KMS-11 (cell line): ENCODE data around the gene HPN.

ENCODE experiments used
- H2AFZ ChIP-seq: fragments of 200-600 bp; sonication (generic); 2 replicates; pipeline ENCODE4 v1.6.1; 2016; ENCODE audit warnings: antibody characterized with exemption, mixed run types, low read depth
- H3K27ac ChIP-seq: fragments of 200-600 bp; sonication (generic); 2 replicates; pipeline ENCODE4 v1.6.1; 2016; ENCODE audit warnings: mild to moderate bottlenecking, mixed run types
- H3K27me3 ChIP-seq: fragments of 200-600 bp; sonication (generic); 2 replicates; pipeline ENCODE4 v1.6.1; 2017; ENCODE audit warnings: mild to moderate bottlenecking, low read depth, mixed run types, moderate library complexity; ENCODE audit not compliant: insufficient read depth
- H3K36me3 ChIP-seq: fragments of 200-600 bp; sonication (generic); 2 replicates; pipeline ENCODE4 v1.6.1; 2017; ENCODE audit warnings: mild to moderate bottlenecking, mixed run types; ENCODE audit not compliant: insufficient read depth
- H3K4me1 ChIP-seq: fragments of 200-600 bp; sonication (generic); 2 replicates; pipeline ENCODE4 v1.6.1; 2016; ENCODE audit warnings: mild to moderate bottlenecking, low read depth, mixed run types; ENCODE audit not compliant: poor library complexity, severe bottlenecking
- H3K4me2 ChIP-seq: fragments of 200-600 bp; sonication (generic); 2 replicates; pipeline ENCODE4 v1.7.0; 2016; ENCODE audit warnings: mild to moderate bottlenecking, mixed run types
- H3K4me3 ChIP-seq: fragments of 200-600 bp; sonication (generic); IDR thresholded peaks from 2 replicates; pipeline ENCODE4 v1.6.1; 2017; ENCODE audit warnings: low read depth, low read length, mixed read lengths; ENCODE audit not compliant: insufficient read depth
- H3K79me2 ChIP-seq: fragments of 200-600 bp; sonication (generic); 2 replicates; pipeline ENCODE4 v1.6.1; 2016; ENCODE audit warnings: low read depth, mixed run types; ENCODE audit not compliant: insufficient read depth
- H3K9ac ChIP-seq: fragments of 200-600 bp; sonication (generic); 2 replicates; pipeline ENCODE4 v1.6.1; 2016; ENCODE audit warnings: mild to moderate bottlenecking, mixed run types
- H4K20me1 ChIP-seq: fragments of 200-600 bp; sonication (generic); 2 replicates; pipeline ENCODE4 v1.6.1; 2016; ENCODE audit warnings: mild to moderate bottlenecking, mixed run types; ENCODE audit not compliant: insufficient read depth
- TF ChIP-seq, protein P1 (sequence below): fragments of 200-600 bp; sonication (generic); conservative IDR thresholded peaks from 2 replicates; pipeline ENCODE4 v1.6.1; 2017; ENCODE audit warnings: low read depth, mild to moderate bottlenecking, antibody characterized with exemption, low read length, moderate library complexity, mixed read lengths

The HPN gene

GRCh38 chr19:35090506-35091214, 49.1 kb downstream of the HPN start:
- no peak overlapping the region for H3K9ac ChIP-seq
- no peak overlapping the region for H2AFZ ChIP-seq

GRCh38 chr19:35093430-35093829, 51.9 kb downstream of the HPN start:
- Histone ChIP-seq H3K27ac (no peak overlapping the region), H2AFZ (no peak overlapping the region), H3K4me2 (no peak overlapping the region), H3K4me3 (no peak overlapping the region), H3K4me1 (no peaks in the 10 kb centered on the region), H4K20me1 (no peaks in the 10 kb centered on the region), H3K79me2 (no peaks in the 10 kb centered on the region), H3K9ac (no peak overlapping the region), H3K36me3 (no peaks in the 10 kb centered on the region), H3K27me3 (peaks cover 12% of the 10 kb centered on the region; the same call in 1 of the 2 replicates)
- TF ChIP-seq, protein P1, sequence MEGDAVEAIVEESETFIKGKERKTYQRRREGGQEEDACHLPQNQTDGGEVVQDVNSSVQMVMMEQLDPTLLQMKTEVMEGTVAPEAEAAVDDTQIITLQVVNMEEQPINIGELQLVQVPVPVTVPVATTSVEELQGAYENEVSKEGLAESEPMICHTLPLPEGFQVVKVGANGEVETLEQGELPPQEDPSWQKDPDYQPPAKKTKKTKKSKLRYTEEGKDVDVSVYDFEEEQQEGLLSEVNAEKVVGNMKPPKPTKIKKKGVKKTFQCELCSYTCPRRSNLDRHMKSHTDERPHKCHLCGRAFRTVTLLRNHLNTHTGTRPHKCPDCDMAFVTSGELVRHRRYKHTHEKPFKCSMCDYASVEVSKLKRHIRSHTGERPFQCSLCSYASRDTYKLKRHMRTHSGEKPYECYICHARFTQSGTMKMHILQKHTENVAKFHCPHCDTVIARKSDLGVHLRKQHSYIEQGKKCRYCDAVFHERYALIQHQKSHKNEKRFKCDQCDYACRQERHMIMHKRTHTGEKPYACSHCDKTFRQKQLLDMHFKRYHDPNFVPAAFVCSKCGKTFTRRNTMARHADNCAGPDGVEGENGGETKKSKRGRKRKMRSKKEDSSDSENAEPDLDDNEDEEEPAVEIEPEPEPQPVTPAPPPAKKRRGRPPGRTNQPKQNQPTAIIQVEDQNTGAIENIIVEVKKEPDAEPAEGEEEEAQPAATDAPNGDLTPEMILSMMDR = no peak

More at GRCh38 chr19:35090506-35091214, 49.1 kb downstream of the HPN start:
- no peaks in the 10 kb centered on the region for H3K79me2 ChIP-seq
- H3K4me2 ChIP-seq = no peak overlapping the region
- no peaks in the 10 kb centered on the region for H3K36me3 ChIP-seq
- H3K4me1 ChIP-seq = no peaks in the 10 kb centered on the region
- H4K20me1 ChIP-seq = no peaks in the 10 kb centered on the region
- no peak overlapping the region for H3K4me3 ChIP-seq
- TF ChIP-seq, protein P1 = 0 out of 2 replicates have a peak, but pooled peaks have one; percentile 43
- peaks cover 27% of the 10 kb centered on the region; the same call in 1 of the 2 replicates for H3K27me3 ChIP-seq
- no peak overlapping the region for H3K27ac ChIP-seq

DNA sequence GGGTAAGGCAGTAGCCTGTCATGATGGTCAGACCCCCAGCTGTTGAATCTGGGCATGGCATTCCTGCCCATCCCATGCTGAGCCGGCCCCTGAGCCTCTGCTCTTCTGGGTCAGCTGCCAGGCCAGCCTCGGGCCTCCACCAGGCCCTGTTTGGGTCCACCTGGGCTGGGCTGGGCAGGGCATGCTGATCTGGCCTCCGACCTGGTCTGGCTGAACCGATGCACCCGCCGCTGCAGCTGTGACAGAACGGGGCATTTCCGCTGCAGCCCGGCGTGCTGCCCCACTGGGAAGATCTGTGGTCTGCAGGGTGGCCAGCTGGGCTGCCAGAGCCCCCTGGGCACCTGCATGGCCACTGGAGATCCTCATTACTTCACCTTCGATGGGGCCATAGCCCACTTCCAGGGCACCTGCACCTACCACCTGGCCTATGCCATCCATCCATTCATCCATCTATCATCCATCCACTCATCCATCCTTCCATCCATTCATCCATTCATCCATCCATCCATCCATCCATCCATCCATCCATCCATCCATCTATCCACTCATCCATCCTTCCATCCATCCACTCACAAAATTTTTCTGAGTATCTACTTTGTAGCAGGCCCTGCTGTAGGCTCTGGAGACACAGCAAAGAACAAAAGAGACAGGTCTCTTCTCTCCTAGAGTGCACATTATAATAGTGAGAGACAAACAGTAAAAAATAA, 52.6 kb downstream of the HPN start:
- H3K4me2 ChIP-seq = no peak overlapping the region
- no peaks in the 10 kb centered on the region for H3K4me1 ChIP-seq
- H3K36me3 ChIP-seq = no peaks in the 10 kb centered on the region
- no peak overlapping the region for H3K9ac ChIP-seq
- no peak overlapping the region for H3K4me3 ChIP-seq
- no peak overlapping the region for H3K27ac ChIP-seq
- TF ChIP-seq, protein P1 = no peak
- H2AFZ ChIP-seq = no peak overlapping the region
- peaks cover 12% of the 10 kb centered on the region; the same call in 1 of the 2 replicates for H3K27me3 ChIP-seq
- no peaks in the 10 kb centered on the region for H4K20me1 ChIP-seq
- no peaks in the 10 kb centered on the region for H3K79me2 ChIP-seq

- peaks cover 6% of the 10 kb centered on the region; the same call in 1 of the 2 replicates for H3K27me3 ChIP-seq
- no peak overlapping the region for H3K4me3 ChIP-seq
- H3K27ac ChIP-seq = no peak overlapping the region
- H2AFZ ChIP-seq = no peak overlapping the region
- H4K20me1 ChIP-seq = no peaks in the 10 kb centered on the region
- no peak overlapping the region for H3K4me2 ChIP-seq
- TF ChIP-seq, protein P1 = no peak
- H3K36me3 ChIP-seq = no peaks in the 10 kb centered on the region
- no peak overlapping the region for H3K9ac ChIP-seq
- no peaks in the 10 kb centered on the region for H3K4me1 ChIP-seq
- no peaks in the 10 kb centered on the region for H3K79me2 ChIP-seq
Measured at GRCh38 chr19:35094656-35095055, 53.1 kb downstream of the HPN start.
